Stimulated activated CD4-positive, alpha-beta T cell treated with anti-CD3 and anti-CD28 coated beads, Interleukin-15, amount 100 ng/mL, for 24 hours (primary cell): ENCODE measurements around the gene TRIM66.

Source experiments
- DNase-seq: peaks from one replicate; pipeline ENCODE4 v3.0.0-alpha.2; 2020

The TRIM66 gene

DNA sequence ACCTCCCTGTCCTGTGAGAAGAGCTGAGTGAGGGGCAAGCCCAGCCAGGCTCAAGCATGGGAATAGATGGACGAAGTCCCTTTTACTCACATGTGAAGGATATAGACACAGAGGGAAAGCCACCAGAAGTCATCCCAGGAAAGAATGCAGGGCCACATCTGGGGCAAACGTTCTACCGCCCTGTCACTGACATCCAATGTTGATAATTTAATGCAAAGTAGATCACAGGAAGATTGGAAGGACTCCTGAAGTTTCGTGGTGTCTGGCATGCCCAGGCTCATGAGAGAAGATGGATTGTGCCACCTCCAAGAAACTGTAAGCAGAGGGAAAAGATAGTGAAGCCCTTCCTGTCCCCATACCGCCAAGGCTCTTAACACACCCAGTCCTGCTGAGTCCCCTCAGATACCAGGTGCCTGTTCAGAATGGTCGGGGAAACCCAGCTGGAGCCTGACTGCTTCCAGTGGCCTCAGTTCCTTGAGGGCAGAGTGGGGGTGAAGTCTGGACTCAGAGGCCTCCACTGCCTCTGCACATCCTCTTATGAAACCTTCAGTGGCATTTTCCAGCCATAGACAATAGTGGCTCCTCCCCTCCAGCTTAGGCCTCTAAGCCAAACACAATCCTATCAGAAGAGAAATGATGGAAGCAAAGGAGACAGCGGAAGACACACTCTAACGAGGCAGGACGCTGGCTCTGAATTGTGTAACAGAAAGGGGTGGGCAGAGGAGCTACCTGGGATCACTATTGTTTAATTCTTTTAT is 80.9 kb downstream of the TRIM66 start:
- no peak for DNase-seq

- DNase-seq, result no peak
Observed at GRCh38 chr11:8598506-8598905, 84.0 kb downstream of the TRIM66 start.

- no peak for DNase-seq
Observed at GRCh38 chr11:8597182-8597581, 85.3 kb downstream of the TRIM66 start.

DNA sequence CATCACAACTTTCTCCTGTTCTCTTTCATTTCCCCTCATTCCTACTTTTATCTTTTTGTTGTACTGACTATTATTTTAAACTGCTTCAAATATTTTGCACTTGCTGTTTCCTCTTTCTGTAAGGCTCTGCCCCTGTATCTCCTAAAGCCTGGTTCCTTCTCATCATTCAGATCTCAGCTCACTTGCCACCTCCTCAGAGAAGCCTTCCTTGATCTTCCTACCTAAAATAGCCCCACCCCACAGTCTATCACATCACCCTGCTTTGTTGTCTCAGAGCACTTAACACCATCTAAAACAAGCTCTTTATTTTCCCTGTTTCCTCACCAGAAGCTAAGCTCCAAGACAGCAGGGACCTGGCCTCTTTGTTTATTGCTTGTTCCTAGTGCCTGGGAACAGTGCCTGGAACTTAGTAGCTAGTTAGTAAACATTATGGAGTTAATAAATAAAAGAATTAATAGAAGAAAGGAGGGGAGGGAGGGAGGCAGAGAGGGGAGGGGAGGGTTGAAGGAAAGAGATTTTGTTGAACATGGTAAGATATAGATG is 85.9 kb downstream of the TRIM66 start:
- no peak for DNase-seq

- peak; percentile 62 for DNase-seq
Observed at GRCh38 chr11:8593935-8594909, 88.2 kb downstream of the TRIM66 start, which contains the start of gene STK33. TSS of gene STK33 (minus strand) at chr11:8594228. CDS start at chr11:8474905, 119,323 bp downstream.

DNA sequence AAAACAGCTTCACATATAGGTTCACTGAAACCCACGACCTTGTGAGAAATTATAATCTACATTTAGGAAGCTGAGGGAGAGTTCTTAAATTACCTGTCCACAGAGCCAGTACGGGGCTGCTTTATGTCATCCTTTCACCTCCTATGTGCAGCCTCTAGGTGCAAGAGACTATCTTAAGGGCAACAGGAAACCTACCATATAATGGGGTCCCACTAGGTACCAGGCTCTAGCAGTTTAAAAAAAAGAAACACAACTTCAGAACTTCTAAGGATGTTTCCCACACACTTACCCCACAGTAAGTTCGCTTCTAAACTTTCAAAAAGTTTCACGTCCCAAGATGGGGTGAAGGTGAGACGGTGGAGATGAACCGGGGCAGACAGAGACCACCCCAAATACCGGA is 89.0 kb downstream of the TRIM66 start:
- no peak for DNase-seq

DNA sequence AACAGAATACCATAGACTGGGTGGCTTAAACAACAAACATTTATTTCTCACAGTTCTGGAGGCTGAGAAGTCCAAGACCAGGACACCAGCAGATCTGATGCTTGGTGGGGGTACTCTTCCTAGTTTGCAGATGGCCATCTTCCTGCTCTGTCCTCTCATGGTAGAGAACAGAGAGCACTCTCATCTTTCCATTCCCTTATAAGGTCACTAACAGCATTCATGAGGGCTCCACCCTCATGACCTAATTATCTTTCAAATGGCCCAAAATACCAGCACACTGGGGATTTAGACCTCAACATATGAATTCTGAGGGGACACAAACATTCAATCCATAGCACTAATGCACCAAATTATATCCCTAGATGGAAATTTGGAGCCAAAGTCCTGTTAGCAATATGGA is 94.5 kb downstream of the TRIM66 start:
- DNase-seq, result no peak

DNA sequence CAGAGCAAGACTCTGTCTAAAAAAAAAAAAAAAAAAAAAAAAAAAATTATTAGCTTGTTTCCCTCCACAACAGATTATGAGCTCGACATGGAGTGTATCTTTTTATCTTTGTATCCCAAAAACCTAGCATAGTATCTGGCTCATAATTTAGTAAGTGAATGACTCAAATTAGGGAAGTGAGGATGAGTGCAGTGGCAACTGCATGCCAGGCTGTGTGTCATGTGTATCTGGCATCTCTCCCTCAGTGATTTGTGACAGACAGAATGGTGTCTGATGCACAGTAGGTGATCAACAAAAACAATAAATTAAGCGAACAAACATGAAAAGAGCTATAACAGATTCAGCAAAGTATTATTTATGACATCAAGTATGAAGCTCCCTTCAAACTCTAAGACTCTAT is 95.7 kb downstream of the TRIM66 start:
- no peak for DNase-seq

DNA sequence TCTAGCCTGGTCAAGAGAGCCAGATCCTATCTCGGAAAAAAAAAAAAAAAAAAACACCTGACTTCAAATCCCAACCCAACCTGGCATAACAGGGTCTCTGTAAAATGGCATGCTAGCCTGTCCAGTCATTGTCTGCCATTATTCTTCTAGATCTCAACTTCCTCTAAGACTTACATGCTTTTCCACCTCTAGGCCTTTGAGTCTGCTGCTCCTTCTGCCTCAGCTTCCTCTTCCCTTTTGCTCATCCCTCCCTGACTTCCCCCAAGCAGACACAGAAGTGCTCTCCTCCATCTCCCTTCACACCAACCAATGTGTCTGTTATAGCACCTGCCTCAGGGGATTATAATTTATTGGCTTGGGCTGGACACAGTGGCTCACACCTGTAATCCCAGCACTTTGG is 96.3 kb downstream of the TRIM66 start:
- DNase-seq, result no peak

DNA sequence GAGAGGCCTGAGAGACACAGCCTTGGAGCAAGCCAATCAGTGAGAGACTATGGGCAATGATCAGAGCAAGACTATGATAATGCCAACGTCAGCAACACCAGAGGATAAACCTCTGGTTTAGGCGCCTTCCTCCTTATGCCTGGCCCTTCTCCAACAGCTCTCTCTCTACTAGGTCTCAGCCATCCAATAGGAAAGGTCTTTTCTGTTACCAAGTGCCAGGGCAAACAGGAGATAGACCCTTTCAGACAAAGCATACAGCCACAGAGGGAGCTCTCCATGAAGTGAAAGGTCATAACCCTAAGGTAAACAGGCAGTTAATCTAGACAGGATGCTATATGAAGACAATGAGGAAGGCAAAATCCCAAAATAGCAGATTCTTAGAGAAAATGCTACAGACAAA is 98.0 kb downstream of the TRIM66 start:
- no peak for DNase-seq

GRCh38 chr11:8584082-8584481 is 98.4 kb downstream of the TRIM66 start:
- no peak for DNase-seq

GRCh38 chr11:8581300-8581699 is 101.2 kb downstream of the TRIM66 start:
- DNase-seq, result no peak

DNA sequence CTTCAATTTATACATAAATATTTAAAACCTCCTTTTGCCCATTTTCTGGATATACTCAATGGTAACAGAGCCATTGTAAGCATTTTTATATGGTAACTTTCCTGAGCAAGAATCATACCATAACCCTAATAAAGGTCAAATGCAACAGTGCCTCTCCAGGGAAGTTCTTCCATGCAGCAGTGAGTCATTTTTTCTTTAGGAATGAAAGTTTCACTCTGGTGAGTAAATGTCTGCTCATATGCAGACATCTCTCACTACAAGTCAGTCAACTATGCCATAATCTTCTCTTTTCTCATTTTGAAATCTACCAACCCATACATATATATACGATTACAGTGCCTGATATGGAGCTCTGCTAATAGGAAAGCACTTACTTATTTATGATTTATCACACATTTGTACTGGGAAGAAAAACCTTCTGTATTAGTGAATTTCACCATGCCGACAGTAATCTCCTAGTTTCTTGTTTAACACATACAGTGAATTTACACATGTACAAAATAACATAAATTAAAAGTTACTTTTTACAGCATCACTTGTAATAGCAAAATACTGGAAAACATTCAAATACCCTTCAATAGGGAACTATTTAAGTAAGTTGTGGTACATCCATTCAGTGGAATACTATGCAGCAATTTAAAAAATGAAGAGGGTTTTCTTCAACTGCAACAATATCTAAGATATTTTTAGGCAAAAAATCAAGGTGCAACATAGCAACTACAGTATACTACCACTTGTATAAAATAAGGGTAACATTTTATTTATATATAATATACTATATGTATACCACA is 104.5 kb downstream of the TRIM66 start:
- DNase-seq, result no peak

DNA sequence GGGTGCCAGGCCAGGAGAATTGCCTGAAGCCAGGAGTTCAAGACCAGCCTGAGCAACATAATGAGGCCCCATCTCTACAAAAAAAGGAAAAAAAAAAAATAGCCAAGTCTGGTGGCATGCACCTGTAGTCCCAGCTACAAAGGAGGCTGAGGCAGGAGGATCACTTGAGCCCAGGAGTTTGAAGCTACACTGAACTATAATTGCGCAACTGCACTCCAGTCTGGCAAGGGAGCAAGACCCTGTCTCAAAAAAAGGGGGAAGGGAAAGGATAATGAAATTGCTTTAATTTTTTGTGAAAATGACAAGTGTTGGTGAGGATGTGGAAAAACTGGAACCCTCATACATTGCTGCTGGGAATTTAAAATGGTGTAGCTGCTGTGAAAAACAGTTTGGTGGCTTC is 107.7 kb downstream of the TRIM66 start:
- DNase-seq, result no peak

- DNase-seq, result no peak
Observed at GRCh38 chr11:8573777-8574176, 108.7 kb downstream of the TRIM66 start.

- DNase-seq, result no peak
Observed at GRCh38 chr11:8567602-8568198, 114.8 kb downstream of the TRIM66 start.

DNA sequence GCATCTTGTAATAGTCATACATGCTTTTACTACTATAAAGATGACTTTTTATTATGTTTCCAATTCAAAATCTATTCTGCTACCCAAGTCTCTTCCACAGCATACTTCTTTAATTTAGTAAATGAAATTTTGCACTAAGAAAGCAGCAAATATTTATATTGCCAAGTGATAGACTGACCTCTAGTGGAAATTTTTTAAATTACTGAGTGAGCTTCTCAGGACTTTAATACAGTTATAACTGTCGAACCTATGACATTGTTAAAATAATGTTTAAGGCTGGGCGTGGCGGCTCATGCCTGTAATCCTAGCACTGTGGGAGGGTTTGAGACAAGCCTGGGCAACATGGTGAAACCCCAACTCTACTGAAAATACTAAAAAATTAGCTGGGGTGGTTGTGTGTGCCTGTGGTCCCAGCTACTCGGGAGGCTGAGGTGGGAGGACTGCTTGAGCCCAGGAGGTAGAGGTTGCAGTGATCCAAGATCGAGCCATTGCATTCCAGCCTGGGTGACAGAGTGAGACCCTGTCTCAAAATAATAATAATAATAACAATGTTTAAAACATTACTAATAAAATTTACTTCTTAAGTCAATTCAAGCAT is 115.8 kb downstream of the TRIM66 start:
- no peak for DNase-seq

DNA sequence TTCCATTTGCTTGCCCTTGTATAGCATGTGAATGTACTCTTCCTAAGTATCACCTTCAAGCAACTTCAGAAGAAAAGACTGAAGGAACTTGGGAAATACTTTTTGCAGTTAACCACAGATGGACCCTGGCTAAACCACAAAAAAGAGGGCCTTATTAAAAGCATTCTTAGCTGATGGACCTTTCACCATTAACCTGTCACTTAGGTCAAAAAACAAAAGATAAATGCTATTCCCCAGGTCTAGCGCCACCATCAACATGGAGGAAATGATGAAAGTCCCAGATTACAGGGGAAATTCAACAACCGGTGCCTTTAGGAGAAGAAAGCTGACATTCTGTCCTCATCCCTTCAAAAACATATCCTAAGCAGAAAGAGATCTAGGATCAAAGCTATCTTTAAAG is 117.9 kb downstream of the TRIM66 start:
- no peak for DNase-seq
